ENCODE measurements around the gene HLX. TPM values are rescaled to one million over a fixed set of nuclear protein-coding genes. Genes with fewer than 3 reads are reported as not detected.

Gene HLX
- total and polyA plus RNA-seq, 9 of the 15 experiments (the other 6 are each of a cell fraction or from before 2014, with no cell fraction given): 0.10 to 3.0 (median 1.6) TPM

DNA sequence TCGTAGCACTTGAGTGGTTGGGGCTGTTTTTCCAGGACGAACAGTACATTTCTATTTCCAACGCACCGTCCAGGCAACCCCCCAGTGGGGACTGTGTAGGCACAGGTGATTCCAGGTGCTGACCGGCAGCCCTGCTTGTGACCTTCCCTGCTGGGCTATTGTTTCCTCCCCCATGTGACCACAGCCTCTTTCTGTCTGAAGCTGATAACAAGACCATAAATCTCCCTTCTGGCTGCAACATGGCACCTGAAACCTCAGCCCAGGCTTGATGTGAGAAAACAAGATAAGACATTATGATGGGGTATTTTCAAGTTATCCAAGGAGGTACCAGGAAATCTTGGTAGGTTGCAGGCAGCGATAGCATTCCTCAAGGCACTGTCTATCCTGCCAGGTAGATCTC, 48.2 kb downstream of the HLX start (continued):
- TF ChIP-seq, protein P1, sequence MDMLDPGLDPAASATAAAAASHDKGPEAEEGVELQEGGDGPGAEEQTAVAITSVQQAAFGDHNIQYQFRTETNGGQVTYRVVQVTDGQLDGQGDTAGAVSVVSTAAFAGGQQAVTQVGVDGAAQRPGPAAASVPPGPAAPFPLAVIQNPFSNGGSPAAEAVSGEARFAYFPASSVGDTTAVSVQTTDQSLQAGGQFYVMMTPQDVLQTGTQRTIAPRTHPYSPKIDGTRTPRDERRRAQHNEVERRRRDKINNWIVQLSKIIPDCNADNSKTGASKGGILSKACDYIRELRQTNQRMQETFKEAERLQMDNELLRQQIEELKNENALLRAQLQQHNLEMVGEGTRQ (CRISPR knock-in tag; IDR thresholded peaks at IDR 0.05): peak; percentile 56
- TF ChIP-seq, protein P2, sequence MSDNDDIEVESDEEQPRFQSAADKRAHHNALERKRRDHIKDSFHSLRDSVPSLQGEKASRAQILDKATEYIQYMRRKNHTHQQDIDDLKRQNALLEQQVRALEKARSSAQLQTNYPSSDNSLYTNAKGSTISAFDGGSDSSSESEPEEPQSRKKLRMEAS (CRISPR knock-in tag; IDR thresholded peaks at IDR 0.05): no peak
- TF ChIP-seq EZH2 (IDR thresholded peaks at IDR 0.05; ENCODE audit: borderline replicate concordance, low read depth, low read length): no peak
- peak; percentile 65; the same call in 1 of the 2 replicates for TF ChIP-seq SMARCA4 (IDR thresholded peaks at IDR 0.05)
- TF ChIP-seq SRSF9 (IDR thresholded peaks at IDR 0.05; ENCODE audit: borderline replicate concordance, low read depth, low read length): no peak
- TF ChIP-seq CBFA2T2 (conservative IDR thresholded peaks at IDR 0.05): peak; percentile 91
- TF ChIP-seq BRCA1 (IDR thresholded peaks at IDR 0.05): no peak
- no peak for TF ChIP-seq BRCA1 (CRISPR knock-in tag; IDR thresholded peaks at IDR 0.05)
- no peak for TF ChIP-seq ZNF785 (CRISPR knock-in tag; IDR thresholded peaks at IDR 0.05)
- TF ChIP-seq POLR2G (IDR thresholded peaks at IDR 0.05; ENCODE audit: low read depth, low read length): no peak
- peak; percentile 92 for TF ChIP-seq PML (IDR thresholded peaks at IDR 0.05; ENCODE audit: low read length)
- no peak for TF ChIP-seq HSF4 (CRISPR knock-in tag; IDR thresholded peaks at IDR 0.05; ENCODE audit: borderline replicate concordance)
- no peak for TF ChIP-seq IFI16 (CRISPR knock-in tag; IDR thresholded peaks at IDR 0.05)
- TF ChIP-seq CC2D1A (IDR thresholded peaks at IDR 0.05): 0 out of 2 replicates have a peak, but pooled peaks have one; percentile 34
- no peak for TF ChIP-seq ZNF384 (IDR thresholded peaks at IDR 0.05; ENCODE audit: low read depth, low read length)
- TF ChIP-seq ETV1 (tag; conservative IDR thresholded peaks at IDR 0.05; ENCODE audit: low read depth): no peak
- TF ChIP-seq, protein P3, sequence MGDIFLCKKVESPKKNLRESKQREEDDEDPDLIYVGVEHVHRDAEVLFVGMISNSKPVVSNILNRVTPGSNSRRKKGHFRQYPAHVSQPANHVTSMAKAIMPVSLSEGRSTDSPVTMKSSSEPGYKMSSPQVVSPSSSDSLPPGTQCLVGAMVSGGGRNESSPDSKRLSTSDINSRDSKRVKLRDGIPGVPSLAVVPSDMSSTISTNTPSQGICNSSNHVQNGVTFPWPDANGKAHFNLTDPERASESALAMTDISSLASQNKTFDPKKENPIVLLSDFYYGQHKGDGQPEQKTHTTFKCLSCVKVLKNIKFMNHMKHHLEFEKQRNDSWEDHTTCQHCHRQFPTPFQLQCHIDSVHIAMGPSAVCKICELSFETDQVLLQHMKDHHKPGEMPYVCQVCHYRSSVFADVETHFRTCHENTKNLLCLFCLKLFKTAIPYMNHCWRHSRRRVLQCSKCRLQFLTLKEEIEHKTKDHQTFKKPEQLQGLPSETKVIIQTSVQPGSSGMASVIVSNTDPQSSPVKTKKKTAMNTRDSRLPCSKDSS (IDR thresholded peaks at IDR 0.05; ENCODE audit: low read depth, partially characterized antibody): no peak
- no peak for TF ChIP-seq ZNF764 (CRISPR knock-in tag; IDR thresholded peaks at IDR 0.05; ENCODE audit: low read depth)
- no peak for TF ChIP-seq ZNF24 (IDR thresholded peaks at IDR 0.05)
- TF ChIP-seq ZNF174 (CRISPR knock-in tag; IDR thresholded peaks at IDR 0.05): no peak
- no peak for TF ChIP-seq RBM14 (IDR thresholded peaks at IDR 0.05; ENCODE audit: borderline replicate concordance, insufficient read depth, low read depth, low read length)
- TF ChIP-seq, protein P4, sequence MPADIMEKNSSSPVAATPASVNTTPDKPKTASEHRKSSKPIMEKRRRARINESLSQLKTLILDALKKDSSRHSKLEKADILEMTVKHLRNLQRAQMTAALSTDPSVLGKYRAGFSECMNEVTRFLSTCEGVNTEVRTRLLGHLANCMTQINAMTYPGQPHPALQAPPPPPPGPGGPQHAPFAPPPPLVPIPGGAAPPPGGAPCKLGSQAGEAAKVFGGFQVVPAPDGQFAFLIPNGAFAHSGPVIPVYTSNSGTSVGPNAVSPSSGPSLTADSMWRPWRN (IDR thresholded peaks at IDR 0.05; ENCODE audit: low read depth): peak; percentile 86
- peak; percentile 80 for TF ChIP-seq STAT5A (IDR thresholded peaks at IDR 0.05; ENCODE audit: borderline replicate concordance, low read length)
- TF ChIP-seq FOXP1 (CRISPR knock-in tag; IDR thresholded peaks at IDR 0.05): no peak
- TF ChIP-seq, protein P5, sequence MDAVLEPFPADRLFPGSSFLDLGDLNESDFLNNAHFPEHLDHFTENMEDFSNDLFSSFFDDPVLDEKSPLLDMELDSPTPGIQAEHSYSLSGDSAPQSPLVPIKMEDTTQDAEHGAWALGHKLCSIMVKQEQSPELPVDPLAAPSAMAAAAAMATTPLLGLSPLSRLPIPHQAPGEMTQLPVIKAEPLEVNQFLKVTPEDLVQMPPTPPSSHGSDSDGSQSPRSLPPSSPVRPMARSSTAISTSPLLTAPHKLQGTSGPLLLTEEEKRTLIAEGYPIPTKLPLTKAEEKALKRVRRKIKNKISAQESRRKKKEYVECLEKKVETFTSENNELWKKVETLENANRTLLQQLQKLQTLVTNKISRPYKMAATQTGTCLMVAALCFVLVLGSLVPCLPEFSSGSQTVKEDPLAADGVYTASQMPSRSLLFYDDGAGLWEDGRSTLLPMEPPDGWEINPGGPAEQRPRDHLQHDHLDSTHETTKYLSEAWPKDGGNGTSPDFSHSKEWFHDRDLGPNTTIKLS (IDR thresholded peaks at IDR 0.05; ENCODE audit: borderline replicate concordance, low read depth): no peak
- no peak for TF ChIP-seq MECOM (CRISPR knock-in tag; IDR thresholded peaks at IDR 0.05)
- no peak for TF ChIP-seq NFATC3 (IDR thresholded peaks at IDR 0.05)
- TF ChIP-seq ZNF780A (CRISPR knock-in tag; IDR thresholded peaks at IDR 0.05): no peak

Measured in K562 (cell line).